HG03159 (cell line): ENCODE results near the gene CCDC116.

Experiments
- ATAC-seq: cut with Tn5 transposase; IDR thresholded peaks from one replicate; pipeline ENCODE4 v1.9.1; 2021; ENCODE audit warnings: mild to moderate bottlenecking, moderate library complexity; ENCODE audit not compliant: unreplicated experiment

Gene CCDC116

GRCh38 chr22:21680830-21681565, 48.4 kb downstream of the CCDC116 start:
- no peak for ATAC-seq

- no peak for ATAC-seq
Measured at GRCh38 chr22:21681566-21682370, 49.2 kb downstream of the CCDC116 start.

GRCh38 chr22:21682385-21683175, 50.0 kb downstream of the CCDC116 start:
- no peak for ATAC-seq

GRCh38 chr22:21683401-21683811, 50.8 kb downstream of the CCDC116 start:
- ATAC-seq = no peak

GRCh38 chr22:21684492-21685163, 52.1 kb downstream of the CCDC116 start:
- ATAC-seq = no peak

- ATAC-seq = no peak
Measured at GRCh38 chr22:21685164-21685513, 52.6 kb downstream of the CCDC116 start.

GRCh38 chr22:21686193-21686608, 53.6 kb downstream of the CCDC116 start:
- ATAC-seq = no peak
